Uterus (tissue), 2 donors: Measurements from ENCODE around the gene CHAF1B.

Experiments
- POLR2A ChIP-seq, 2 donors: fragments of 450-650 bp; IDR thresholded peaks; one replicate each; pipeline ENCODE4 v1.6.1; 2016; ENCODE audit warnings: antibody characterized with exemption in 2 of 2, mild to moderate bottlenecking in 1 of 2, moderate library complexity in 1 of 2
- TF ChIP-seq, protein P1 (sequence below), 4 experiments: fragments of 200-600 bp in 2 of 4; fragments of 450-650 bp in 2 of 4; sonication (generic) in 2 of 4; IDR thresholded peaks; one replicate each; pipeline ENCODE4 v1.5.1; 2016 to 2019; ENCODE audit warnings: antibody characterized with exemption in 4 of 4, mild to moderate bottlenecking in 2 of 4, moderate library complexity in 1 of 4

DNA sequence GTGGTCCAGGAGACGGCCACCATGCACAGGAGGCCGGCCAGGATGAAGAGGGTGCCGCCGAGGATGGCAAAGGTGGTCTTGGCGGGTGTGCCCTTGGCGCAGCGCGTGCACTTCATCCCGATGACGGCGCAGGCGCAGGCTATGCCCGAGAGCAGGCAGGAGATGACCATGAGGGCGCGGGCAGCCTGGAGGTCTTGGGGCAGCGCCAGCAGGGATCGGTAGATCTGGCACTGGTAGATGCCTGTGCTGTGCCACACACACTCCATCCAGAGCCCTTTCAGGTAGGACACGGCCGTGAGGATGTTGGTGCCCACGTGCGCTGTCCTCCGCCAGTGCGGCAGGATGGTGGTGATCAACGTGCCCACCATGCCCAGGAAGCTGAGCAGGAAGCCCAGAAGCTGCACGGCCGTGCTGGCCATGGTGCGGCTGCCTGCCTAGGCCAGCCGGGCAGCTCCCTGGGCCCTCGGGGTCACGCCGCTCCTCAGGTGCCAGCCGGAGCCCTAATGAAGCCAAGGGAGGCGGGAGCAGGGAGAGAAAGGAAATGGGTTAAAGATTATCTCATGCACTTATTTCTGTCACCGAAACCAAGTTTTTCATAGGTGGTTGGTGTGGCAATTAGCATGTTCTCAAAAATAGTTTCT is 76.2 kb downstream of the CHAF1B start:
- TF ChIP-seq, protein P1, sequence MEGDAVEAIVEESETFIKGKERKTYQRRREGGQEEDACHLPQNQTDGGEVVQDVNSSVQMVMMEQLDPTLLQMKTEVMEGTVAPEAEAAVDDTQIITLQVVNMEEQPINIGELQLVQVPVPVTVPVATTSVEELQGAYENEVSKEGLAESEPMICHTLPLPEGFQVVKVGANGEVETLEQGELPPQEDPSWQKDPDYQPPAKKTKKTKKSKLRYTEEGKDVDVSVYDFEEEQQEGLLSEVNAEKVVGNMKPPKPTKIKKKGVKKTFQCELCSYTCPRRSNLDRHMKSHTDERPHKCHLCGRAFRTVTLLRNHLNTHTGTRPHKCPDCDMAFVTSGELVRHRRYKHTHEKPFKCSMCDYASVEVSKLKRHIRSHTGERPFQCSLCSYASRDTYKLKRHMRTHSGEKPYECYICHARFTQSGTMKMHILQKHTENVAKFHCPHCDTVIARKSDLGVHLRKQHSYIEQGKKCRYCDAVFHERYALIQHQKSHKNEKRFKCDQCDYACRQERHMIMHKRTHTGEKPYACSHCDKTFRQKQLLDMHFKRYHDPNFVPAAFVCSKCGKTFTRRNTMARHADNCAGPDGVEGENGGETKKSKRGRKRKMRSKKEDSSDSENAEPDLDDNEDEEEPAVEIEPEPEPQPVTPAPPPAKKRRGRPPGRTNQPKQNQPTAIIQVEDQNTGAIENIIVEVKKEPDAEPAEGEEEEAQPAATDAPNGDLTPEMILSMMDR (IDR thresholded peaks at IDR 0.05) = no peak
- TF ChIP-seq POLR2A (IDR thresholded peaks at IDR 0.05) = no peak
